GM18858 (cell line): Measurements from ENCODE around the gene TENM4.
"Not testable (repeated sequence)": the region's sequence is repeated elsewhere in the genome, so short reads cannot be mapped to it uniquely, and the experiment has no call there.

Experiments used
- ATAC-seq: cut with Tn5 transposase; IDR thresholded peaks from one replicate; pipeline ENCODE4 v1.9.1; 2021; ENCODE audit not compliant: unreplicated experiment

TENM4 gene

DNA sequence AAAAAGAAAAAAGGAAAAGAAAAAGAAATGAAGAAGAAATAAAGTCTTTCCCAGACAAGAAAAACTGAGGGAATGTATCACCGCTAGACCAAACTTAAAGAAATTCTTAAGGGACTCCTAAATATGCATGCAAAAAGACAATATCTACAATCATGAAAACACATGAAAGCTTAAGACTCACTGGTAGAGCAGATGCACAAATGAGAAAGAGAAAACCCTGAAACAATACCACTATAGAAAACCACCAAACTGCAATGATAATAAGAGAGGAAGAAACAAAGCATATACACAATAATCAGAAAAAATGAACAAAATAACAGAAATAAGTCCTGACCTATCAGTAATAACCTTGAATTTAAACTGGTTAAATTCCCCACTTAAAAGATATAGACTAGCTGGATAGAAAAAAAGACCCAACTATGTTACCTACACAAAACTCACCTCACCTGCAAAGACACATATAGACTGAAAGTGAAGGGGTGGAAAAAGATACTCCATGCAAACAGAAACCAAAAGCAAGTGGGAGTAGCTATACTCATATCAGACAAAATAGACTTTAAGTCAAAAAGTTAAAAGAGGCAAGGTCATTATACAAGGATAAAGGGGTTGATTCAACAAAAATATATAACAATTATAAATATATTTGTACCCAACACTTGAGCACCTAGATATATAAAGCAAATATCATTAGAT is 804.9 kb downstream of the TENM4 start:
- no peak for ATAC-seq

DNA sequence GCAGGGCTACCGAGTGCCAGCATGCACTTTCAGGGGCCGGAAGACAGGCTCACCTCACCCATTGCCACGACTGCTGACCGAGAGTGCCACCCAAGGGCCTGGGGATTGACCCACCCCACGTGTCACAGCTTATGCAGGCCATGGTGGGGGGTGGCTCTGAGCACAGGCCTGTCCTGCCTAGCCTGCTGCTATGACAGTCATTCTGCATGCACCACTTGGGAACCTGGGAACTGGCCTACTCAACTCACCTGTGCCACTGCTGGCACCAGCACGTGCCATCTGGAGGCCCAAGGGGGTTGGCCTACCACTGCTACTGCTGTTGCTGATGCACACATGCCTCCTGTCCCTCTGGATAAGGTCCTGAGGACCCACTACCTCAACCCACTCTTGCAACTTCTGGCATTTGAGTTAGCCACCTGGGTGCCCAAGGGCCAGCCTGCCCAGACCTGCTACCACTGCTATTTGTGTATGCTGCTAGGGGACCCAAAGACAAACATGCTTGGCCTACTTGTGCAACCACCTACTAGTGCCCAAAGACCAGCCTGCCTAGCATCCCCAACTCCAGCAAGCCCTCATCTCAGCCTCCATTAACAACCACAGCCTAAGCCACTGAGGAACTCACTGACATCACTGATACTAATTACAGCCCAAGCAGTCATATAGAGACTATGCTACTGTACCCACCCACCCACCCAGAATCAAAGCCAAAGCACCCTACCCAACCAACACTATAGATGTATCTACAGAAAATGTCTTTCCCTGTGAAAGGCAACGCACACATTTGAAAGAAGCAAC is 807.1 kb downstream of the TENM4 start:
- no peak for ATAC-seq

DNA sequence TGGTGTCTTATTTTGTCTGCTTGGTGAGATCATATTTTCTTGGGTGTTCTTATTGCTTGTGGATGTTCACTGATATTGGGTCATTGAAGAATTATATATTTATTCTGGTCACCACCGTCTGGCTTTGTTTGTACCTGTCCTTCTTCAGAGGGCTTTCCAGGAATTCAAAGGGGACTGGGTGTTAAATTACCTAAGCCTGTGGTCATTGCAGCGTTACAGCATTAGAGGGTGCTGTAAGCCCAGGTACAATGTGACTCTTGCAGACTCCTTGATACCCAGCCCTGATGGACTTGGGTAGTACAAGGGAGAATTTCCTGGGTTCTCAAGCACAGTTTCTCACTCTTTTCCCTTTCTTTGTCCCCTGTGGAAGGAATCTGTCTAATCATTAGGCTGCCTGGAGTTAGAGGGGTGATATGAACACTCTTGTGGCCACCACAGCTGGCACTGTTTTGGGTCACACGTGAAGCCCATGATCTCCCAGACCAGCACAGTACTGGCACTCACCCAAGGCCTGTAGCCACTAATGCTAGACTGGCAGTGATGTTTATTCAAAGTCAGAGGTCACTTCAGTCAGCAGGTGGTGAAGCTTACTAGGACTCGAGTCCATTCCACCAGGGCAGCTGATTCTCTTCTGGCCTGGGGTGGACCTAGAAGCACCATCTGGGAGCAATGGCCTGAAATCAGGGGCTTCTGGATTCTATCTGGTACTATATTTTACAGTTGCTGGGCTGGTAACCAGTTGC is 810.1 kb downstream of the TENM4 start:
- no peak for ATAC-seq

DNA sequence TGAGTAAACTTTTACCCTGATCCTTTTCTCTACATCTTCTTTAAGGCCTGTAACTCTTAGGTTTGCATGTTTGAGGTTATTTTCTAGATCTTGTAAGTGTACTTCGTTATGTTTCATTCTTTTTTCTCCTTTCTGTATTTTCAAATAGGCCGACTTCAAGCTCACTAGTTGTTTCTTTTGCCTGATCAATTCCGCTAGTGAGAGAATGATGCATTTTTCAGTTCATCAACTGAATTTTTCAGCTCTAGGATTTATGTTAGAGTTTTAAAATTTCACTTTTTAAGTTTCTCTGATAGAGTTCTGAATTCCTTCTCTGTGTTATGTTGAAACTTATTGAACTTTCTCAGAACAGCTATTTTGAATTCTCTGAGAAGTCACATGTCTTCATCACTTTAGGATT is 810.7 kb downstream of the TENM4 start:
- ATAC-seq = no peak

DNA sequence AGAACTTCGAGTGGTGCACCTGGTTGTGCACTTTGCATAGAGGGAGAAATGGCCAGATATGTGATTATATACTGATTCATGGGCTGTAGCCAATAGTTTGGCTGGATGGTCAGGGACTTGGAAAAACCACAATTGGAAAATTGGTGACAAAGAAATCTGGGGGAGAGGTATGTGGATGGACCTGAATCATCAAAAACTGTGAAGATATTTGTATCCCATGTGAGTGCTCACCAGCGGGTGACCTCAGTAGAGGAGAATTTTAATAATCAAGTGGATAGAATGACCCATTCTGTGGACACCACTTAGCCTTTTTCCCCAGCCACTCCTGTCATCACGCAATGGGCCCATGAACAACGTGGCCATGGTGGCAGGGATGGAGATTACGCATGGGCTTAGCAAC is 818.2 kb downstream of the TENM4 start:
- ATAC-seq = no peak

DNA sequence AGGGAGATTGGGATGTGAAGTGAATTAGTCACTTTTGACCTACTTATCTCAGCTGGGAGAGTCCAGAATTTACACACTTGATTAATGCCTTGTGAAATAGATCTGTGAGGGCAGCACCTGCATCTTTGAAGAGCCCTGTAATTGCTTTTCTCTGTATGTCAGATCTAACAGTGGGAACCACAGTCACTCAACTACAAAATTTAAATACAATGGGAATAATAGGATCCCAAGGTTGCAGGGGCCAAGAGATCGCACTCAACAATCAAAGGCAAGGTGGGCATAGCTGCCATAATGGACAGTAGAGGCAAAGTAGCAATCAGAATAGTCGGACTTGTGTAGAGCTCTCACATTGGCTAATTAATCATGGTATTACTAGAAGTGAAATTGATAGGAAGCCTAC is 820.7 kb downstream of the TENM4 start:
- ATAC-seq = no peak

DNA sequence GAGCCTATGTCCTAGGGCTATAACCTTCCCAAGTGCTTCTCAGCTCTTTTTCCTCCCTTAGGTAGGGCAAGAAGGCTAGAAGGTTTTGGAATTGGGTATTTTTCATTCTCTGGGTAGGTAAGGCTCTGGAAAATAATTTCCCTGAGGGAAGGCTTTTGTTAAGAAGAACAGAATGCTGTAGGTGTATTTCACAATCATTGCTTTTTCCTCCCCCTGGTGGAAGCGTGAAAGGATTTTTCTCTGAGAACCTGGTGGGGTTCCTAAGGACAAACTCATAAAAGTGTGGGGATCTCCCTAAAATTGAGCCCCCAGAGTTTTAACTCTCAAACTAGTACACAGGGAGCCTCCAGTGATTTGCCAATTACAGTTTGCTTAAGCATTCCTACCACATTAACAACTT is 825.1 kb downstream of the TENM4 start:
- ATAC-seq = no peak

DNA sequence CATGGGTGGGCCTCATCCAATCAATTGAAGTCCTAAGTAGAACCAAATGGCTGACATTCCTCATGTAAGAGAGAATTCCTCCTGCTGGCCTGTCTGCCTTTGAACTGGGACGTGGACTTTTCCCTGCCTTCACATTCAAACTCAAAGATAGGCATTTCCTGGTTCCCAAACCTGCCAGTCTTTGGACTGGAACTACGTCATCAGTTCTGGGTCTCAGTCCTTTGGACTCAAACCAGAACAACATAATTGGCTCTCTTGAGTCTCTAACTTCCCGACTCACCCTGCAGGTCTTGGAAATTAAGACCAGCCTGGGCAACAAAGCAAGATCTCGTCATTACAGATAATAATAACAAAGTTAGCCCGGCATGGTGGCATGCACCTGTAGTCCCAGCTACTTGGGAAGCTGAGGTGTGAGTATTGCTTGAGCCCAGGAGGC is 827.4 kb downstream of the TENM4 start:
- ATAC-seq = no peak

DNA sequence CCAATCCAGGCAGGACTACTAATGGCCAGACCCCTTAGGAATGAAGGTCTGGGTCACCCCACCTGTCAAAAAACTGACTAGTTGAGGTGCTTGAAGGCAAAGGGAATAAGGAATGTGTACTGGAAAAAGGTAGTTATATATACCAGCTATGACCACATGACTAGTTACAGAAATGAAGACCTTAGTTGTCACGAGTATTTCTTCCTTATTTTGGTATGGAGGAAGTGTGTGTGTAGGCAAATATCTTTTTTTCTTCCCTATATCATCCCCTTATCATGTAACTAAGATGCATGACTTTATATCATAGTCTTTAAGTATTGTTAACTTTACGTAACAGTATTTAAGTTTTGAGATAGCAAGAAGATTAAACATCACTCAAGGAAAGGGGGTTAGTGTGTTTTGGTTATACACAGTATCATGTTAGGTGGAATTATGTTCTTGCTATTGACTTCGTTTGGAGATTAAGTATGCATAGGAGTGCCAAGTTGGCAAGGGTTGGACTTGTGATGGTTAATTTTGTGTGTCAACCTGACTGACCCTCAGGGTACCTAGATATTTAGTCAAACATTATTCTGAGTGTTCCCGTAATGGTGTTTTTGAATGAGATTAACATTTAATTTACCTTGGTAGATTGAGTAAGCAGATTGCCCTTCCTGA is 828.0 kb downstream of the TENM4 start:
- no peak for ATAC-seq

DNA sequence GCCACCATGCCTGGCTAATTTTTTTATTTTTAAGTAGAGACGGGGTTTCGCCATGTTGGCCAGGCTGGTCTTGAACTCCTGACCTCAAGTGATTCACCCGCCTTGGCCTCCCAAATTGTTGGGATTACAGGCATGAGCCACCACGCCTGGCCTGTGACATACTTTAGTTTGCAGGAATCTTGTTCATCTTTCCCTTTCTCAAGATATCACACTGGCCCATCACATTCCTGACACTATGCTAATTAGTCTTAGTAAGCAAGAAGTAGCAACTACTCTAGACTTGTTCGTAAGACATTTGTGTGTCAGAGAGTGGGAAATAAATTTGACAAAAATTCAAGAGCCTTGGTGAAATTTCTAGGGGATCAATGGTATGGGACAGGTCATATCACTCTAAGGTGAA is 831.5 kb downstream of the TENM4 start:
- ATAC-seq = not testable (repeated sequence)

DNA sequence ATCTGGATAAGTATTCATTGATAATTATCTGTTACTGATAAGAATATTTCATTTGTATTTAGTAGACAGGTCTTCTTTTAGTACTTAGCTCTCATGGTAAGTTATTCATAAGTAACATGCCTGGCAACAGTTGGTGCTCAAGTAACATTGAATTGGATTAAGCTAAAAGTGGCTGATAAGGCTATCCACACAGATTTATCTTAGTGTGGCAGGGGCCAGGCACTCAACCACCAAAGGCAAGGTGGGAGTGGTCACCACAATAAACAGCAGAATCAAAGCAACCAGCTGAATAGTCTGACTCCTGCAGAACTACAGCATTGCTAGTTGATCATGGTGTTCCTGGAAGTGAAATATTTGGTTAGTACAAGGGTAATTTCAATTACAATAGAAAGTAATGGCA is 833.1 kb downstream of the TENM4 start:
- no peak for ATAC-seq

DNA sequence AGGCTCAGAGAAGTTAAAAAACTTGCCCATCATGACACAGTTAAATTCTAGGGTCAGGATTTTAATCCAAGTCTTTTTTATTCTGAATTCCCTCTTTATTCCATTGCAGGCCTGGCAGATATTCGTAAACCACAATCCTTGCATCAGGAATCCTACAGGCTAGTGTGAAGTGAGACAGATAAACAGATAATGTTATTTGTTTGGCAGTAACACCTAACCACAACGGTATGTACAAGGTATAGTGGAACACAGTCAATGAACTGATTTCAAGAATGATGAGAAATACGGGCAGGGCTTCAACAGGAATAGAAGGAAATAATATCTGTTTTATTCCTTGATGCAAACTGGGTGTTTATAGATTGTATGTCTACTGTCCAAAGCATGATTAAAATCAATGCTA is 834.2 kb downstream of the TENM4 start:
- ATAC-seq = no peak

DNA sequence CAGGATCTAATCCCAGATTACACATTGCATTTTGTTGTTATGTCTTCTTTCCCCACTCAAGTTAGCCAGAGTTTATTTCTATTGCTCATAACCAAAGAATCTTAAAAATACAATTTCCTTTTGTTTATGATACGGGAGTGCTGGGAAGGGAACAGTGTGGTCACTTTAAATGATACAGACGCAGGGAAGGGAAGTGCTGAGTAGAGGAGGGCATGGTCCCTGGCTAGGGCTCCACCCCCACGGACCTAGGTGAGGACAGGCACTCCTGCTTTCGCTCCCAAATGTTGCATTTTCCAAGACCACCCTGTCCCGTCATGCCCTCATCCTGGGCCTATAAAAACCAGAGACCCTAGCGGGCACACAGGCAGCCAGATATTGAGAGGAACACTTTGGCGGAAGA is 835.5 kb downstream of the TENM4 start:
- no peak for ATAC-seq

DNA sequence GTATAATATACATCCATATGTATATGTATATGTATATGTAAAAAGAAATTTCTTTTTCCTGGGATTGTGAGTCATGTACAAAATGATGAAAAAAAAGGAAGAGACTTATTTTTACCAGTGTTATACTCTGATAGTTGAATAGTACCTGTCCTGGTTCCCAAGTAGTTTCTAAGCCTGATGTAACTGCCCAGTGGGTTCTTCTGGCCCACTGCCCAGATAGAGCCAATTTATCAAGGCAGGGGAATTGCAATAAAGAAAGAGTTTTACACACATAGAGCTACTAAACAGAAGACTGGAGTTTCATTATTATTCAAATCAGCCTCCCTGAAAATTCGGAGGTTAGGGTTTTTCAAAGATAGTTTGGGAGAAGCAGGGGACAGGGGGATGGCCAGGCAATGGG is 837.0 kb downstream of the TENM4 start:
- ATAC-seq = no peak
